Measurements from ENCODE around the gene ABI3.

- no peak for TF ChIP-seq CTCF (IDR thresholded peaks at IDR 0.05)
- TF ChIP-seq EP300 (IDR thresholded peaks at IDR 0.05) = no peak
- TF ChIP-seq POLR2A (IDR thresholded peaks at IDR 0.05) = no peak
Observed at GRCh38 chr17:49231563-49231894, 21.0 kb downstream of the ABI3 start.
